ENCODE data around the gene HNRNPCL2. TPM values are rescaled to one million over a fixed set of nuclear protein-coding genes. Genes with fewer than 3 reads are reported as not detected.
"Not testable (repeated sequence)": the region's sequence is repeated elsewhere in the genome, so short reads cannot be mapped to it uniquely, and the experiment has no call there.

Gene HNRNPCL2
- polyA plus RNA-seq = not detected in 2 replicates
- not detected in 2 replicates for polyA minus RNA-seq

- not testable (repeated sequence) for H3K4me3 ChIP-seq (ENCODE audit: low read length); H3K9ac ChIP-seq (ENCODE audit: low read length); H3K36me3 ChIP-seq (ENCODE audit: insufficient read depth, low read length); H3F3A ChIP-seq (ENCODE audit: insufficient read depth, low read length, poor library complexity, severe bottlenecking); H4K20me1 ChIP-seq (ENCODE audit: insufficient read depth); H3K9me3 ChIP-seq (ENCODE audit: low read length); H3K27ac ChIP-seq (ENCODE audit: low read length); H3K4me2 ChIP-seq (ENCODE audit: low read length); H3K27me3 ChIP-seq (ENCODE audit: insufficient read depth, low read depth, low read length); H2AFZ ChIP-seq (ENCODE audit: low read depth, low read length); H3K9me2 ChIP-seq (ENCODE audit: insufficient read depth, low read length); H3K79me2 ChIP-seq (replicated peaks; ENCODE audit: insufficient read depth, low read length)
These were observed at the start of gene HNRNPCL2 for GRCh38 chr1:13116754-13117153. HNRNPCL2 (minus strand) TSS chr1:13116854; CDS start chr1:13116400, 454 bp downstream.

GRCh38 chr1:13165531-13165930, 48.9 kb upstream of the HNRNPCL2 start, which contains the start of gene HNRNPCL4:
HNRNPCL4 (minus strand) TSS chr1:13165631; CDS start chr1:13165467, 164 bp downstream.
- not testable (repeated sequence) for H4K20me1 ChIP-seq (ENCODE audit: insufficient read depth); H3K9ac ChIP-seq (ENCODE audit: low read length); H2AFZ ChIP-seq (ENCODE audit: low read depth, low read length); H3K79me2 ChIP-seq (replicated peaks; ENCODE audit: insufficient read depth, low read length); H3K4me3 ChIP-seq (ENCODE audit: low read length); H3F3A ChIP-seq (ENCODE audit: insufficient read depth, low read length, poor library complexity, severe bottlenecking); H3K27me3 ChIP-seq (ENCODE audit: insufficient read depth, low read depth, low read length); H3K27ac ChIP-seq (ENCODE audit: low read length); H3K9me2 ChIP-seq (ENCODE audit: insufficient read depth, low read length); H3K36me3 ChIP-seq (ENCODE audit: insufficient read depth, low read length); H3K4me2 ChIP-seq (ENCODE audit: low read length); H3K9me3 ChIP-seq (ENCODE audit: low read length)

- H3K4me2 ChIP-seq (ENCODE audit: low read length); H3K9me2 ChIP-seq (ENCODE audit: insufficient read depth, low read length); H3K9ac ChIP-seq (ENCODE audit: low read length); H3K79me2 ChIP-seq (replicated peaks; ENCODE audit: insufficient read depth, low read length); H4K20me1 ChIP-seq (ENCODE audit: insufficient read depth); H3K27ac ChIP-seq (ENCODE audit: low read length); H3K9me3 ChIP-seq (ENCODE audit: low read length); H3K27me3 ChIP-seq (ENCODE audit: insufficient read depth, low read depth, low read length); H3F3A ChIP-seq (ENCODE audit: insufficient read depth, low read length, poor library complexity, severe bottlenecking); H3K4me3 ChIP-seq (ENCODE audit: low read length); H3K36me3 ChIP-seq (ENCODE audit: insufficient read depth, low read length); H2AFZ ChIP-seq (ENCODE audit: low read depth, low read length): not testable (repeated sequence)
These were observed 39.3 kb upstream of the HNRNPCL2 start, which contains the start of gene PRAMEF26 for GRCh38 chr1:13155909-13156308. PRAMEF26 (minus strand) TSS chr1:13156009; CDS start chr1:13153095, 2,914 bp downstream.

- not testable (repeated sequence) for H3K9ac ChIP-seq (ENCODE audit: low read length); H3K4me3 ChIP-seq (ENCODE audit: low read length); H3K27me3 ChIP-seq (ENCODE audit: insufficient read depth, low read depth, low read length); H2AFZ ChIP-seq (ENCODE audit: low read depth, low read length); H3F3A ChIP-seq (ENCODE audit: insufficient read depth, low read length, poor library complexity, severe bottlenecking); H3K9me2 ChIP-seq (ENCODE audit: insufficient read depth, low read length); H3K79me2 ChIP-seq (replicated peaks; ENCODE audit: insufficient read depth, low read length); H3K9me3 ChIP-seq (ENCODE audit: low read length); H3K36me3 ChIP-seq (ENCODE audit: insufficient read depth, low read length); H3K4me2 ChIP-seq (ENCODE audit: low read length); H3K27ac ChIP-seq (ENCODE audit: low read length); H4K20me1 ChIP-seq (ENCODE audit: insufficient read depth)
These were observed 46.2 kb downstream of the HNRNPCL2 start, which contains the start of gene PRAMEF25 for GRCh38 chr1:13070474-13070873. PRAMEF25 (plus strand) TSS chr1:13070774; CDS start chr1:13073694, 2,920 bp downstream.

Other genes starting within 250 kb of the HNRNPCL2 start
- not detected in 2 replicates for gene PRAMEF4, start 230.7 kb downstream of the HNRNPCL2 start, polyA plus RNA-seq
- gene PRAMEF10, start 218.6 kb downstream of the HNRNPCL2 start, polyA plus RNA-seq = not detected in 2 replicates
- gene PRAMEF7, start 200.2 kb downstream of the HNRNPCL2 start, polyA plus RNA-seq = not detected in 2 replicates
- not detected in 2 replicates for gene PRAMEF6, start 169.3 kb downstream of the HNRNPCL2 start, polyA plus RNA-seq
- gene PRAMEF27, start 60.3 kb downstream of the HNRNPCL2 start, polyA plus RNA-seq = not detected in 2 replicates
- gene HNRNPCL3, start 56.1 kb downstream of the HNRNPCL2 start, polyA plus RNA-seq = not detected in 2 replicates
- not detected in 2 replicates for gene PRAMEF25, start 46.1 kb downstream of the HNRNPCL2 start, polyA plus RNA-seq
- not detected in 2 replicates for gene PRAMEF26, start 39.2 kb upstream of the HNRNPCL2 start, polyA plus RNA-seq
- gene HNRNPCL4, start 48.8 kb upstream of the HNRNPCL2 start, polyA plus RNA-seq = not detected in 2 replicates
- not detected in 2 replicates for gene PRAMEF9, start 55.0 kb upstream of the HNRNPCL2 start, polyA plus RNA-seq
- not detected in 2 replicates for gene PRAMEF13, start 84.6 kb upstream of the HNRNPCL2 start, polyA plus RNA-seq
- not detected in 2 replicates for gene PRAMEF18, start 109.3 kb upstream of the HNRNPCL2 start, polyA plus RNA-seq
- gene PRAMEF5, start 137.3 kb upstream of the HNRNPCL2 start, polyA plus RNA-seq = not detected in 2 replicates
- gene PRAMEF8, start 168.3 kb upstream of the HNRNPCL2 start, polyA plus RNA-seq = not detected in 2 replicates
- gene PRAMEF33, start 186.7 kb upstream of the HNRNPCL2 start, polyA plus RNA-seq = not detected in 2 replicates
- not detected in 2 replicates for gene PRAMEF15, start 198.7 kb upstream of the HNRNPCL2 start, polyA plus RNA-seq
- gene PRAMEF14, start 230.3 kb upstream of the HNRNPCL2 start, polyA plus RNA-seq = not detected in 2 replicates

Measured in neural cell (in vitro differentiated cells).